ENCODE measurements around the gene EIF3L. TPM values are rescaled to one million over a fixed set of nuclear protein-coding genes. Genes with fewer than 3 reads are reported as not detected.
A peak's percentile ranks its signal among the peaks of the same experiment; 100 is the strongest.

The EIF3L gene
- polyA plus RNA-seq, 12 donors, result 578 to 1,449 (median 1,314) TPM; not detected in 1

- no peak for DNase-seq
Measured at GRCh38 chr22:37811867-37812266, 37.4 kb upstream of the EIF3L start.

DNA sequence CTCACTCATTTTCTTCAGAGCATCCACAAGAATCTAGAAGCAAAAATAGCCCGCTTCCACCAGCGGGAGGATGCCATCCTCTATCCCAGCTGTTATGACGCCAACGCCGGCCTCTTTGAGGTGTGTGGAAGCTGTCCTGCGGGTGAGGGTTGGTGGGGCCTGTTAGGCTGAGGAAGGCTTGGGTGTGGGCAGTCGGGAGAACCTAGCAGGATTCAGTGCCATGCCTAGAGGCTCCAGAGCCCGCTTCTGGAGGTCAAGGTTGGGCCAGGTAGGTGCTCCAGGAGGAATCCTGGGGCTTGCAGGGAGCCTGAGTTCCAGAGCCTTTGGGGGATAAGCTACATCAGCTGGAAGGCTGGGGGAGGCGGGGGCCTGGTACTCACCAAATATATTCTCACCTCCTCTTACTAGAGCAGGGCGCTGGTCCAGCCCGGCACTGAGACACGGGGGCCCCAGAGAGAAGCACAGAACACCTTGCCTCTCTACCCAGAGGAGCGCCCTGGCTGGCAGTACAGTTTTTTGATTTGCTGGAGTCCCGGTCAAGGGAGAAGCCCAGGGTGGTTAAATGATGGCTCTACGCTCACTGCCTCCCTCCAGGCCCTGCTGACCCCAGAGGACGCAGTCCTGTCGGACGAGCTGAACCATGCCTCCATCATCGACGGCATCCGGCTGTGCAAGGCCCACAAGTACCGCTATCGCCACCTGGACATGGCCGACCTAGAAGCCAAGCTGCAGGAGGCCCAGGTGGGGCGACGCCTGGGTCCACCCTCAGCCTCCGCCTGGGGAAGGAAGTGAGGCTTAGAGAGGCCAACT is 36.1 kb upstream of the EIF3L start:
- DNase-seq, result no peak

GRCh38 chr22:37815593-37815992 is 33.6 kb upstream of the EIF3L start:
- no peak for DNase-seq

GRCh38 chr22:37816543-37817180 is 32.6 kb upstream of the EIF3L start:
- no peak for DNase-seq

DNA sequence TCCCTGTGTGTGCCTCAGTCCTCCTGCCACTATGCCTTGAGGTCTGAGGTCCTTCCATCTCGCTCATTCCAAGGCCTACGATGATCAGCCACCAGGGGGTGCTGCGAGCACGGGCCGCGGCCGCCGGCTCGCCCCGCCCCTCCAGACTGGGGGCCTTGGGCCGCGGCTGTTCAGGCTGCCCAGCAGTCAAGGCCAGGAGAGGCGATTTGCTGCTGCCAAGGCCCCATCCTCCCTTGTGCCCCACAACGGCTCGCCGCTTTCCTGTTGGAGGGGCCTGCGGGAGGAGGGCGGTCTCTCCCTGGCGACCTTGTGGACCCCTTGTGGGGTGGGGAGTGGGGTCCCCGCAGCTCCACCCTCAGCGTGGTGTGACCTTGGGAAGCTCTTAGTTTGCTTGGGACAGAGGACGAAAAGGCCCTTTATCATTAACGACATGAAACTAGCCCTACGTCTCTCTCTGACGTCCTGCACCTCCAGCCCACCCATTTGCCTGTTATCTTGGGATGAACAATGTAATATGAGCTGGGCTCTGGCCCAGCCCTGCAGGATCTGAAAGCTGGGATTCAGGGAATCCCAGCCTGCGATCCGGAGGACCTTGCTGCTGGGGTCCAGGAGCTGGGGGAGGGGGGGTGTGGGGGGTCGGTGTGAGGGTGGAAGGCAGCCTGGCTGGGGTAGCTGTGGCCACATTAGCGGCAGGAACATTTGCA is 31.4 kb upstream of the EIF3L start:
- DNase-seq, result peak; percentile 85

GRCh38 chr22:37818409-37819104 is 30.7 kb upstream of the EIF3L start:
- DNase-seq, result peak; percentile 28

GRCh38 chr22:37819105-37819433 is 30.1 kb upstream of the EIF3L start:
- no peak for DNase-seq

- no peak for DNase-seq
Measured at GRCh38 chr22:37820350-37820749, 28.9 kb upstream of the EIF3L start.

- no peak for DNase-seq
Measured at GRCh38 chr22:37822079-37822833, 27.0 kb upstream of the EIF3L start.

- no peak for DNase-seq
Measured at GRCh38 chr22:37823134-37823985, 25.9 kb upstream of the EIF3L start, which contains the start of gene GALR3. TSS of gene GALR3 (plus strand) at chr22:37823382. CDS start at chr22:37823407, 25 bp downstream.

GRCh38 chr22:37824674-37825641 is 24.3 kb upstream of the EIF3L start:
- DNase-seq, result peak; percentile 15

DNA sequence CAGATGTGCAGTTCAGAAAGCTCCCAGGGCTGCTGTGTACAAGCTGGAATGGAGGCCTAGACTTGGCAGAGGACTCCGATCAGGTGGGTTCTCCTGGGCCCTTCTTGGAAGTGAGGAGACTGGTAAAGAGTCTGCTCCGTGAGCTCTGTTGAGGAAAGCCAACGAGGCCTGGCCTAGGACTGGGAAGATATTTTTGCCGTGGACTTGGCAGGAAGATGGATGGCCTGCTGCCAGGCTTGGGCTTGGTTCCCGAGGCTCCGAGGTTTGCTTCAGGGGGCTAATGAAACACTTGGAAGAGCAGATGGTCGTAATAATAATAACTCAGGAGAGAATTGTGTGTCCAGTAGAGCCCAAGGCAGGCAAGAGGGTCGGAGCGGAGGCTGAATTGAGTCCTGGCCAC is 22.2 kb upstream of the EIF3L start:
- peak; percentile 89 for DNase-seq

DNA sequence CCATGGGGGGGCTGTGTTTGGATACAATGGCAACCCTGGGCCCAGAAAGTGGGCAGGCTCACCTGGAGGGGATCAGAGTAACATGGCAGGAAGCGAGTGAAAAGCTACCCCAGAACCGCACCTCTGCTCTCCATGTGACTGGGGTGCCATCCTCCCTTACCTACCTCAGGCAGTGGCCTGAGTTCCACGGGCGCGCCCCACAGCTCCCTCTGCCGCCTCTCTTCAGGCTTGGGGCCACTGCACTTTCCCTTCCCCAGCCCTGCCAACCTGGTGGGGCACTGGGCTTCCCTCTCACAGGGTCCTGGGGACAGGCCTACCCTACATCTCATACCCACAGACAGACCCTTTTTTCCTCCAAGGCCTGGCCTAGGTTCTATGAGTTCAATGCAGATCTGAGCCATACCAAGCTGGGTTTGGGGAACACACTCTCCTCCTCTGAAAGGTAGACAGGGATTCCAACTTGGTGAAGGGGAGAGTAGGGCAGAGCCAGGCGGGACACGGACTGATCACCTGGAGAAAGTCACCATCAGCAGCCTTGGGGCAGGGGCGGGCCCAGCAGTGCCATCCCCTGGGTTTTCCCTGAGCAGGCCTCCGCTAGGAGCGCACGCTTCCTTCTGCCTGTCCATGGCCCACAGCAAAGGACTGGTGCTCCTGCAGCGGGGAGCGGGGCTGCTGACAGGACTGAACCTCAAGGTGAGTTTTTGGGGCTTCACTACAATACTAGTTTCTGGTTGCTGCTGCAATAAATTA is 19.0 kb upstream of the EIF3L start:
- DNase-seq, result no peak

DNA sequence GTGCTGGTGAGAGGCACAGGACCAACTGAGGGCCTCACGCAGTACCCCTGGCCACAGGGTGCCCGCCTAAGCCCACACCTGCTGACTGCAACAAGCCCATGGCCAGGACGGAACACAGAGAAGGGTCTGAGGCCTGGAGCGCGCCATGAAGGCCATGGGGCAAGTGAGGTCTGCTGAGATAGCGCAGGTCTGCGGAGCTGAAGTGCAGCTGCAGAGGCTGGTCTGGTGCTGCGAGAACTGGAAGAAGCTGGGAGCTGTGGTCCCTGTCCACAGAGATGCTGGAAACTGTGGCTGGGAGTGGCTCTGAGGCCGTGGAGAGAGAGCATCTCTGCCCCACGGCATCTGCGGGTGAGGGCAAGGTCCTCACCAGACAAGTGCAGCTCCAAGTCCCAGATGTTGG is 17.7 kb upstream of the EIF3L start:
- DNase-seq, result no peak

DNA sequence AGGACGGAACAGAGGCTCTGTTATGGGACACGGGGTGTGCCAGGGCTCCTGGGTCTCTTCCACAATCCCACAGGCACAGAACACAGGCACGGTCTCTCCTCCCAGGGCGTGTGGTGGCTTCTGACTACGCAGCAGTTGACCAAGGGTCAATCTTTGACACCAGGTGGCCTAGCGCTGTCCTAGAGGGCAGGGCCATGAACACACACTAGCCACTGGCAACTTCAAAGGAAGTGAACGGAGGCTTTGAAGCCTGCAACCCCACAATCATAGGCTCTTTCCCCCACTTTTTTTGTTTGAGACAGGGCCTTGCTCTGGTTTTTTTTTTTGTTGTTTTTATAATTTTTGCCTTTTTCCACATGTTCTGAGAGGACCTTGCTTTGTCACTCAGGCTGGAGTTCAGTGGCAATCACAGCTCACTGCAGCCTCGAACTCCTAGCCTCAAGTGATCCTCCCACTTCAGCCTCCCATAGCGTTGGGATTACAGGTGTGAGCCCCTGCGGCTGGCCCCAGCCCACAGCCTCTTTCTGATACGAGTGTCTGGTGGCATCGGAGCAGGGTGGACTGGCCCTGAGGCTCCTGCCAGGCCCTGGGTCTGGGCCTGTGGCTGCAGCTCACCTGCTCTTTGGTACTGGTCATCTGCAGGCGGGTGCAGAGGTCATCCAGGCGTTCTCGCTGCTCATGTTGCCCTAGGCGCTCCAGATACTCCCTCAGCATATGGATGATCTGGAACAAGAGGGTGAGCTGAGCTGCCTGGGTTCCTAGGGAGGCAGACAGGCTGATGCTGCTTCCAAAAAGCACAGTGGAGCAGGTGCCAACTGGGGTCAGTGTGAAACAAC is 17.0 kb upstream of the EIF3L start:
- DNase-seq, result no peak

GRCh38 chr22:37842015-37842793 is 7.0 kb upstream of the EIF3L start:
- no peak for DNase-seq

GRCh38 chr22:37843741-37844089 is 5.5 kb upstream of the EIF3L start:
- DNase-seq, result peak; percentile 19
